ENCODE data around the gene HS3ST3B1.

DNA sequence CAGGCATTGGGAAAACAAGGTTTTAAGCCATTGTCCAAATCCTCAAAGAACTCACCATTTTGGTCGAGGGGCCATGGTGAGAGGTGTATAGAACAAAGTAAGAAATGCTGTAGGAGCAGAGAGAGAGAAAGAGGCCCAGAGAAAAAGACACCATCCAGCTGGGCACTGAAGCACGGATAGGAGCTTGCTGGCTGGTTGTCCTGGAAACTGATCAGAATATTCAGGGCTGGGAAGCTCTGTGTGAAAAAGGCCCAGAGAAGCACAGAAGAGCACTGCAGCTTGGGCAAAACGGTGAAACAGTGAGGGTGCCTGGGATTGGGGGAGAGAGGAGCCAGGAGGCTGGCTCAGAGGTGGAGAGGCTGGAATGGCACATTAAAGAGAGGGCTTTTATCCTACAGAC is 16.5 kb downstream of the HS3ST3B1 start:
- TF ChIP-seq, protein P1, sequence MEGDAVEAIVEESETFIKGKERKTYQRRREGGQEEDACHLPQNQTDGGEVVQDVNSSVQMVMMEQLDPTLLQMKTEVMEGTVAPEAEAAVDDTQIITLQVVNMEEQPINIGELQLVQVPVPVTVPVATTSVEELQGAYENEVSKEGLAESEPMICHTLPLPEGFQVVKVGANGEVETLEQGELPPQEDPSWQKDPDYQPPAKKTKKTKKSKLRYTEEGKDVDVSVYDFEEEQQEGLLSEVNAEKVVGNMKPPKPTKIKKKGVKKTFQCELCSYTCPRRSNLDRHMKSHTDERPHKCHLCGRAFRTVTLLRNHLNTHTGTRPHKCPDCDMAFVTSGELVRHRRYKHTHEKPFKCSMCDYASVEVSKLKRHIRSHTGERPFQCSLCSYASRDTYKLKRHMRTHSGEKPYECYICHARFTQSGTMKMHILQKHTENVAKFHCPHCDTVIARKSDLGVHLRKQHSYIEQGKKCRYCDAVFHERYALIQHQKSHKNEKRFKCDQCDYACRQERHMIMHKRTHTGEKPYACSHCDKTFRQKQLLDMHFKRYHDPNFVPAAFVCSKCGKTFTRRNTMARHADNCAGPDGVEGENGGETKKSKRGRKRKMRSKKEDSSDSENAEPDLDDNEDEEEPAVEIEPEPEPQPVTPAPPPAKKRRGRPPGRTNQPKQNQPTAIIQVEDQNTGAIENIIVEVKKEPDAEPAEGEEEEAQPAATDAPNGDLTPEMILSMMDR (IDR thresholded peaks at IDR 0.05), result no peak
- TF ChIP-seq POLR2A (IDR thresholded peaks at IDR 0.05), result no peak
